ENCODE results near the gene MYO18B.

- TF ChIP-seq CSRNP3 (CRISPR knock-in tag; IDR thresholded peaks at IDR 0.05): no peak
- TF ChIP-seq BACH2 (CRISPR knock-in tag; IDR thresholded peaks at IDR 0.05; ENCODE audit: borderline replicate concordance): no peak
- TF ChIP-seq TOX (CRISPR knock-in tag; IDR thresholded peaks at IDR 0.05; ENCODE audit: borderline replicate concordance): no peak
- TF ChIP-seq GLIS3 (CRISPR knock-in tag; IDR thresholded peaks at IDR 0.05): no peak
- TF ChIP-seq POU6F1 (CRISPR knock-in tag; IDR thresholded peaks at IDR 0.05; ENCODE audit: borderline replicate concordance, low read depth): no peak
- TF ChIP-seq TSHZ2 (CRISPR knock-in tag; IDR thresholded peaks at IDR 0.05): no peak
- no peak for TF ChIP-seq ZFP30 (CRISPR knock-in tag; IDR thresholded peaks at IDR 0.05)
- no peak for TF ChIP-seq ZC3H10 (CRISPR knock-in tag; IDR thresholded peaks at IDR 0.05)
- no peak for TF ChIP-seq PATZ1 (CRISPR knock-in tag; IDR thresholded peaks at IDR 0.05; ENCODE audit: borderline replicate concordance)
- TF ChIP-seq ZNF70 (CRISPR knock-in tag; IDR thresholded peaks at IDR 0.05): no peak
- no peak for TF ChIP-seq CREB5 (CRISPR knock-in tag; IDR thresholded peaks at IDR 0.05; ENCODE audit: low read depth)
- TF ChIP-seq ZNF565 (CRISPR knock-in tag; conservative IDR thresholded peaks at IDR 0.05; ENCODE audit: low read depth): no peak
Measured at GRCh38 chr22:26043031-26043430, 301.0 kb downstream of the MYO18B start.
